HepG2 (cell line): ENCODE data around the gene TCFL5. TPM values are rescaled to one million over a fixed set of nuclear protein-coding genes. Genes with fewer than 3 reads are reported as not detected.

ENCODE experiments used
- ARID4A ChIP-seq: sonication (generic); formaldehyde crosslinking; IDR thresholded peaks from 2 replicates; pipeline ENCODE4 v1.5.0; 2020; ENCODE audit warnings: mild to moderate bottlenecking, missing genetic modification reagents, borderline replicate concordance
- BHLHE40 ChIP-seq: IDR thresholded peaks from 2 replicates; pipeline ENCODE4 v1.6.1; 2011; ENCODE audit warnings: low read length, improper control_type of control experiment
- EZH2 ChIP-seq: conservative IDR thresholded peaks from 2 replicates; pipeline ENCODE4 v1.6.1; 2012; ENCODE audit warnings: mild to moderate bottlenecking, low read depth, low read length, moderate library complexity
- HOXA9 ChIP-seq: sonication (generic); formaldehyde crosslinking; IDR thresholded peaks from 2 replicates; pipeline ENCODE4 v1.8.1; 2022; ENCODE audit warnings: missing genetic modification reagents, mild to moderate bottlenecking, moderate library complexity, borderline replicate concordance
- NR2F1 ChIP-seq, 2 experiments: fragments of 450-650 bp in 1 of 2; formaldehyde crosslinking in 1 of 2; IDR thresholded peaks; 2 replicates each; pipeline versions ENCODE4 v1.5.0 to v1.6.1; 2016 to 2020; ENCODE audit warnings: mild to moderate bottlenecking in 1 of 2, missing compliant biosample characterization in 1 of 2, missing genetic modification reagents in 1 of 2, moderate library complexity in 1 of 2
- RXRA ChIP-seq: sonication (generic); formaldehyde crosslinking; IDR thresholded peaks from 2 replicates; pipeline ENCODE4 v1.5.1; 2020; ENCODE audit warnings: missing genetic modification reagents
- SIN3A ChIP-seq: IDR thresholded peaks from 2 replicates; pipeline ENCODE4 v1.6.1; 2011; ENCODE audit warnings: low read depth, mild to moderate bottlenecking, control low read depth, low read length, borderline replicate concordance
- SRSF1 ChIP-seq: fragments of 200-400 bp; formaldehyde crosslinking; optimal IDR thresholded peaks from 2 replicates; pipeline ENCODE3; 2017; ENCODE audit warnings: mild to moderate bottlenecking, low read depth, low read length, moderate library complexity
- TMF1 ChIP-seq: sonication (generic); formaldehyde crosslinking; IDR thresholded peaks from 2 replicates; pipeline ENCODE4 v1.8.1; 2022; ENCODE audit warnings: low read depth, missing genetic modification reagents
- ZBTB1 ChIP-seq: sonication (generic); formaldehyde crosslinking; IDR thresholded peaks from 2 replicates; pipeline ENCODE4 v1.4.0; 2020; ENCODE audit warnings: missing genetic modification reagents, borderline replicate concordance
- ZNF274 ChIP-seq: sonication (generic); formaldehyde crosslinking; IDR thresholded peaks from 2 replicates; pipeline ENCODE4 v1.5.1; 2020; ENCODE audit warnings: mild to moderate bottlenecking, missing genetic modification reagents
- ZNF644 ChIP-seq: IDR thresholded peaks from 2 replicates; pipeline ENCODE4 v1.6.1; 2016; ENCODE audit warnings: low read depth
- polyA plus RNA-seq, 8 experiments: library from polyadenylated mRNA; depleted of rRNA in 3 of 8; stranded (reverse) in 7 of 8; unstranded in 1 of 8; fragments of >200 nt; fragmentation: Illumina TruSeq in 4 of 8; extraction: Trizol in 4 of 8; gene quantifications; 2 replicates each; pipeline versions ENCODE4 v1.2.1 to v1.2.3, GENCODE V29; 2011 to 2016; ENCODE audit warnings: low read depth in 4 of 8, missing spikeins in 1 of 8, mixed read lengths in 1 of 8; ENCODE audit not compliant: insufficient read depth in 1 of 8
- total RNA-seq, 5 experiments: library from RNA; depleted of rRNA; stranded (reverse); fragments of >200 nt; fragmentation: Illumina TruSeq; extraction: Trizol; gene quantifications; 2 replicates each; pipeline ENCODE4 v1.2.3, GENCODE V29; 2016; ENCODE audit warnings: low read depth in 1 of 5
- TF ChIP-seq, protein P1 (sequence below), 2 experiments: IDR thresholded peaks; 2 replicates each; pipeline ENCODE4 v1.6.1; 2011 to 2012; ENCODE audit warnings: low read length in 2 of 2, borderline replicate concordance in 1 of 2, low read depth in 1 of 2, mild to moderate bottlenecking in 1 of 2, moderate library complexity in 1 of 2
- TF ChIP-seq, protein P2 (sequence below): sonication (generic); formaldehyde crosslinking; IDR thresholded peaks from 2 replicates; pipeline ENCODE4 v1.5.1; 2020; ENCODE audit warnings: missing genetic modification reagents, mild to moderate bottlenecking, borderline replicate concordance
- TF ChIP-seq, protein P3 (sequence below): IDR thresholded peaks from 2 replicates; pipeline ENCODE4 v1.6.1; 2016; ENCODE audit warnings: low read depth, control low read depth

TCFL5 gene
- total and polyA plus RNA-seq, 2 of the 13 experiments (the other 11 are each of a cell fraction or from before 2014, with no cell fraction given): 14.8 to 20.0 TPM

- TF ChIP-seq ARID4A (CRISPR knock-in tag): peak; percentile 54; the same call in 1 of the 2 replicates
- peak; percentile 91 for TF ChIP-seq ZNF274 (CRISPR knock-in tag)
- 0 out of 2 replicates have a peak, but pooled peaks have one; percentile 51 for TF ChIP-seq HOXA9 (CRISPR knock-in tag)
- TF ChIP-seq SIN3A: peak; percentile 62; the same call in 1 of the 2 replicates
- TF ChIP-seq BHLHE40: no peak
- peak; percentile 32 for TF ChIP-seq TMF1
- TF ChIP-seq, protein P1, sequence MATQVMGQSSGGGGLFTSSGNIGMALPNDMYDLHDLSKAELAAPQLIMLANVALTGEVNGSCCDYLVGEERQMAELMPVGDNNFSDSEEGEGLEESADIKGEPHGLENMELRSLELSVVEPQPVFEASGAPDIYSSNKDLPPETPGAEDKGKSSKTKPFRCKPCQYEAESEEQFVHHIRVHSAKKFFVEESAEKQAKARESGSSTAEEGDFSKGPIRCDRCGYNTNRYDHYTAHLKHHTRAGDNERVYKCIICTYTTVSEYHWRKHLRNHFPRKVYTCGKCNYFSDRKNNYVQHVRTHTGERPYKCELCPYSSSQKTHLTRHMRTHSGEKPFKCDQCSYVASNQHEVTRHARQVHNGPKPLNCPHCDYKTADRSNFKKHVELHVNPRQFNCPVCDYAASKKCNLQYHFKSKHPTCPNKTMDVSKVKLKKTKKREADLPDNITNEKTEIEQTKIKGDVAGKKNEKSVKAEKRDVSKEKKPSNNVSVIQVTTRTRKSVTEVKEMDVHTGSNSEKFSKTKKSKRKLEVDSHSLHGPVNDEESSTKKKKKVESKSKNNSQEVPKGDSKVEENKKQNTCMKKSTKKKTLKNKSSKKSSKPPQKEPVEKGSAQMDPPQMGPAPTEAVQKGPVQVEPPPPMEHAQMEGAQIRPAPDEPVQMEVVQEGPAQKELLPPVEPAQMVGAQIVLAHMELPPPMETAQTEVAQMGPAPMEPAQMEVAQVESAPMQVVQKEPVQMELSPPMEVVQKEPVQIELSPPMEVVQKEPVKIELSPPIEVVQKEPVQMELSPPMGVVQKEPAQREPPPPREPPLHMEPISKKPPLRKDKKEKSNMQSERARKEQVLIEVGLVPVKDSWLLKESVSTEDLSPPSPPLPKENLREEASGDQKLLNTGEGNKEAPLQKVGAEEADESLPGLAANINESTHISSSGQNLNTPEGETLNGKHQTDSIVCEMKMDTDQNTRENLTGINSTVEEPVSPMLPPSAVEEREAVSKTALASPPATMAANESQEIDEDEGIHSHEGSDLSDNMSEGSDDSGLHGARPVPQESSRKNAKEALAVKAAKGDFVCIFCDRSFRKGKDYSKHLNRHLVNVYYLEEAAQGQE (IDR thresholded peaks at IDR 0.05; ENCODE audit: borderline replicate concordance in 1 of 2, low read depth in 1 of 2, low read length in 2 of 2): 0 out of 4 replicates have a peak, but pooled peaks of 1 of the 2 experiments have one; percentile 35
- TF ChIP-seq, protein P2, sequence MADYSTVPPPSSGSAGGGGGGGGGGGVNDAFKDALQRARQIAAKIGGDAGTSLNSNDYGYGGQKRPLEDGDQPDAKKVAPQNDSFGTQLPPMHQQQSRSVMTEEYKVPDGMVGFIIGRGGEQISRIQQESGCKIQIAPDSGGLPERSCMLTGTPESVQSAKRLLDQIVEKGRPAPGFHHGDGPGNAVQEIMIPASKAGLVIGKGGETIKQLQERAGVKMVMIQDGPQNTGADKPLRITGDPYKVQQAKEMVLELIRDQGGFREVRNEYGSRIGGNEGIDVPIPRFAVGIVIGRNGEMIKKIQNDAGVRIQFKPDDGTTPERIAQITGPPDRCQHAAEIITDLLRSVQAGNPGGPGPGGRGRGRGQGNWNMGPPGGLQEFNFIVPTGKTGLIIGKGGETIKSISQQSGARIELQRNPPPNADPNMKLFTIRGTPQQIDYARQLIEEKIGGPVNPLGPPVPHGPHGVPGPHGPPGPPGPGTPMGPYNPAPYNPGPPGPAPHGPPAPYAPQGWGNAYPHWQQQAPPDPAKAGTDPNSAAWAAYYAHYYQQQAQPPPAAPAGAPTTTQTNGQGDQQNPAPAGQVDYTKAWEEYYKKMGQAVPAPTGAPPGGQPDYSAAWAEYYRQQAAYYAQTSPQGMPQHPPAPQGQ: no peak
- TF ChIP-seq EZH2: no peak
- TF ChIP-seq RXRA (CRISPR knock-in tag): peak; percentile 75; the same call in 1 of the 2 replicates
- TF ChIP-seq ZNF644: no peak
- TF ChIP-seq ZBTB1 (CRISPR knock-in tag): 0 out of 2 replicates have a peak, but pooled peaks have one; percentile 71
- TF ChIP-seq, protein P3, sequence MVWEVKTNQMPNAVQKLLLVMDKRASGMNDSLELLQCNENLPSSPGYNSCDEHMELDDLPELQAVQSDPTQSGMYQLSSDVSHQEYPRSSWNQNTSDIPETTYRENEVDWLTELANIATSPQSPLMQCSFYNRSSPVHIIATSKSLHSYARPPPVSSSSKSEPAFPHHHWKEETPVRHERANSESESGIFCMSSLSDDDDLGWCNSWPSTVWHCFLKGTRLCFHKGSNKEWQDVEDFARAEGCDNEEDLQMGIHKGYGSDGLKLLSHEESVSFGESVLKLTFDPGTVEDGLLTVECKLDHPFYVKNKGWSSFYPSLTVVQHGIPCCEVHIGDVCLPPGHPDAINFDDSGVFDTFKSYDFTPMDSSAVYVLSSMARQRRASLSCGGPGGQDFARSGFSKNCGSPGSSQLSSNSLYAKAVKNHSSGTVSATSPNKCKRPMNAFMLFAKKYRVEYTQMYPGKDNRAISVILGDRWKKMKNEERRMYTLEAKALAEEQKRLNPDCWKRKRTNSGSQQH (CRISPR knock-in tag): peak; percentile 63; the same call in 1 of the 2 replicates
- TF ChIP-seq SRSF1: peak; percentile 60
- no peak for TF ChIP-seq NR2F1 (CRISPR knock-in tag; IDR thresholded peaks at IDR 0.05)
Observed at GRCh38 chr20:62795023-62795761, 66.4 kb downstream of the TCFL5 start (continued).
